GM12873 (cell line): Measurements from ENCODE around the gene TMEM167B.

ENCODE experiments used
- TF ChIP-seq, protein P1 (sequence below): IDR thresholded peaks from 2 replicates; pipeline ENCODE4 v1.5.1; 2012; ENCODE audit warnings: low read depth, mild to moderate bottlenecking, moderate library complexity, low read length, control low read depth; ENCODE audit not compliant: insufficient read depth; ENCODE audit errors: missing control alignments

Gene TMEM167B

DNA sequence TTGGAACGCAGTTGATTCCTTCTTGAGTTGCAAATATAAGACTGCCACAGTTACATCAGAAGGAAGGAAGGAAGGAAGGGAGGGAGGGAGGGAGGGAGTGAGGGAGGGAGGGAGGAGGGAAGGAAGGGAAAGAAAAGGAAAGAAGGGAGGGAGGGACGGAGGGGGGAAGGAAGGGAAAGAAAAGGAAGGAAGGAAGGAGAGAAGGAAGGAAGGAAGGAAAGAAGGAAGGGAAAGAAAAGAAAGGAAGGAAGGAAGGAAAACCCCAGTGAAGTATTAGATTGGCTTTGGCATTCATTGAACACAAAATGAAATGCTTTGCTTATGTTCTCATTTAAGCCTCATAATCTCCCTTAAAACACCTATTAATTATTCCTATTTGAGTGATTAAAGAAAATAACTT lies 42.2 kb upstream of the TMEM167B start:
- TF ChIP-seq, protein P1, sequence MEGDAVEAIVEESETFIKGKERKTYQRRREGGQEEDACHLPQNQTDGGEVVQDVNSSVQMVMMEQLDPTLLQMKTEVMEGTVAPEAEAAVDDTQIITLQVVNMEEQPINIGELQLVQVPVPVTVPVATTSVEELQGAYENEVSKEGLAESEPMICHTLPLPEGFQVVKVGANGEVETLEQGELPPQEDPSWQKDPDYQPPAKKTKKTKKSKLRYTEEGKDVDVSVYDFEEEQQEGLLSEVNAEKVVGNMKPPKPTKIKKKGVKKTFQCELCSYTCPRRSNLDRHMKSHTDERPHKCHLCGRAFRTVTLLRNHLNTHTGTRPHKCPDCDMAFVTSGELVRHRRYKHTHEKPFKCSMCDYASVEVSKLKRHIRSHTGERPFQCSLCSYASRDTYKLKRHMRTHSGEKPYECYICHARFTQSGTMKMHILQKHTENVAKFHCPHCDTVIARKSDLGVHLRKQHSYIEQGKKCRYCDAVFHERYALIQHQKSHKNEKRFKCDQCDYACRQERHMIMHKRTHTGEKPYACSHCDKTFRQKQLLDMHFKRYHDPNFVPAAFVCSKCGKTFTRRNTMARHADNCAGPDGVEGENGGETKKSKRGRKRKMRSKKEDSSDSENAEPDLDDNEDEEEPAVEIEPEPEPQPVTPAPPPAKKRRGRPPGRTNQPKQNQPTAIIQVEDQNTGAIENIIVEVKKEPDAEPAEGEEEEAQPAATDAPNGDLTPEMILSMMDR = no peak

DNA sequence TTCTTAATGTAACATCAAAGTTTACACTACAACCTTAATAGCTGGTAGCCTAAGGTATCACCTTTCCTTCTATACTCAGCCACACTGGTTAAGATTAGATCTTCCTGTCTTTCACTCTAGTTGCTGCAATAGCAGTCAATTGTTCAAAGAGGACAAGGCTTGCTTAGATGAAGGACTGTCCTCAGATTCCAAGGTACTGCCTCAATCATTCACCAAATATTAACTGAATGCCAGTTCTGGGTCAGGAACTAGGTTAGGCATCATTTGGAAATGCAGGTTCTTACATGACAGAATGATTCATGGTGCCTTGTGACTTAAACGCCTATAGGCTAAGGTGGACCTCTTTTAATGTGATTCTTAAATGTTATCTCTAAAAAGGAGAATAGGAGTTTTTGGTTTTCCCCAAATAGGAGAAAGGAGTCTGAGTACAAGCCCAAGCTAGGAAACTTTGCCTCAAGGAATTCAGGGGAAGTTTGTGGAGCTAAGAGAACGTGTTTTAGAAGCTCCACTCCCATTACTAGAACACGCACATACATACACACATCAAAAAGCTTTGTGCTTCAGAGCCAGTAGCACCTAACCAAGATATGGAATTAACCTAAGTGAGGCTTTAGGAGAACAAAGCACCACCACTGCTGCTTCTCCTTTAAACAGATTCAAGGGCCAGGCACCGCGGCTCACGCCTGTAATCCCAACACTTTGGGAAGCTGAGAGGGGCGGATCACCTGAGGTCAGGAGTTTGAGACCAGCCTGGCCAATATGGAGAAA lies 40.2 kb upstream of the TMEM167B start:
- TF ChIP-seq, protein P1 = no peak

DNA sequence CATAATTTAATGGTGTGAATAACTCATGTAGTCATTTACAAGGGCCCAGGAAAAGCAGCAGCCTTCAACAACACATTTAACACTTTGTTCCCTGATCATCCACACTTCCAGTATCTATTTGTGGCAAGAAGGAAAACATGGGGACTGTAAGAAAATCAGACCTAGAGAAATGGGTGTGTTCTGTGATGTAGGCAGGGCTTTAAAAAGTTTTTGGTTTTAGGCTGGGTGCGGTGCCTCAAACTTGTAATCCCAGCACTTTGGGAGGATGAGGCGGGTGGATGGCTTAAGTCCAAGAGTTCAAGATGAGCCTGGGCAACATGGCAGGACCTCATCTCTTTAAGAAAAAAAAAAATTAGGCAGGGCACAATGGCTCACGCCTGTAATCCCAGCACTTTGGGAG lies 34.5 kb upstream of the TMEM167B start:
- TF ChIP-seq, protein P1 = no peak

DNA sequence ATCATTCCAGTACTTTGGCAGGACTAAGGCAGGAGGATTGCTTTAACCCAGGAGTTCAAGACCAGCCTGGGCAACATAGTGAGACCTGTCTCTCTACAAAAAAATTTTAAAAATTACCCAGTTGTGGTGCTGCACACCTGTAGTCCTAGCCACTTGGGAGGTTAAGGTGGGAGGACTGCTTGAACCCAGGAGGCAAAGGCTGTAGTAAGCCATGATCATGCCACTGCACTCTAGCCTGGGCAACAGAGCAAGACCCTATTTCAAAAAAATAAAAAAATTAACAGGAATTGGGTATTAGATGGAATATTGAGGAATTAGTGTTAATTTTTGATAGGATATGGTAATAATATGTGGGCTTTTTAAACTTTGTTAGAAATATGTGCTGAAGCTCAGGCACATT lies 31.5 kb upstream of the TMEM167B start:
- TF ChIP-seq, protein P1 = no peak

GRCh38 chr1:109060707-109061106 lies 29.9 kb upstream of the TMEM167B start:
- TF ChIP-seq, protein P1 = no peak

DNA sequence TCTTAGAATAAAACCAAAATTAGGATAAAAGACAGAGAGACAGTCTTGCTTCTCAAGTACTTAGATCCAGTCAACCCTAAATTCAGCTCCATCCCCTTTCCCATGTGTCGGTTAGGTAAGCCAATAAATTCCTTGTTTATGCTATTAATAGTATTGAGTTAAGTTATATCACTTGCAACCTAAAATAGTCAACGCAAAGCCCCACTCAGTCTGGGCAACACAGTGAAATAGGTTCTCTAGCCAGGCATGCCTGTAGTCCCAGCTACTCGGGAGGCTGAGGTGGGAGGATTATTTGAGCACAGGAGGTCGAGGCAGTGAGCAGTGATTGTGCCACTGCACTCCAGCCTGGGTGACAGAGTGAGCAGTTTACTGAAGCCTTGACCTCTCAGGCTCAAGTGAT lies 29.4 kb upstream of the TMEM167B start:
- TF ChIP-seq, protein P1 = no peak

DNA sequence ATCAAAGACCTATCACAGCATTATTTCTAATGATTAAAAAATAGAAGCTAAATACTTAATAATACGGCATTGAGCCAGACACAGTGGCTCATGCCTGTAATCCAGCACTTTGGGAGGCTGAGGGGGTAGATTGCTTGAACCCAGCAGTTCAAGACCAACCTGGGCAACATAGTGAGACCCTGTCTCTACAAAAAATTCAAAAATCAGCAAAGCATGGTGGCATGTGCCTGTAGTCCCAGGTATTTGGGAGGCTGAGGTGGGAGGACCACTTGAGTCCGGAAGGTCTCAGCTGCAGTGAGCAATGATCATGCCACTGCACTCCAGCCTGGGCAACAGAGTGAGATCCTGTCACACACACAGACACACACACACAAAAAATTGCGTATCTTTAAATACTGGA lies 25.4 kb upstream of the TMEM167B start:
- TF ChIP-seq, protein P1 = no peak
